ENCODE results near the gene DUSP10. TPM values are rescaled to one million over a fixed set of nuclear protein-coding genes. Genes with fewer than 3 reads are reported as not detected.

The DUSP10 gene
- total RNA-seq, 3 donors from 2014 or later: 1.9 to 27.2 (median 4.3) TPM

GRCh38 chr1:221704306-221704705 lies 37.6 kb downstream of the DUSP10 start:
- H3K9me3 ChIP-seq: no peaks in the 10 kb centered on the region
- no peak for ATAC-seq

GRCh38 chr1:221701570-221702186 lies 40.2 kb downstream of the DUSP10 start:
- TF ChIP-seq CTCF (IDR thresholded peaks at IDR 0.05): no peak
- Histone ChIP-seq H3K9me3 (no peaks in the 10 kb centered on the region), H3K4me3 (no peak overlapping the region), H3K36me3 (ENCODE audit: low read depth) (no peaks in the 10 kb centered on the region), H3K4me1 (ENCODE audit: low read depth) (no peaks in the 10 kb centered on the region)
- no peak for DNase-seq
- intact Hi-C loops (cut with DNase I, micrococcal nuclease): no loop called here
- ATAC-seq: peak; percentile 36

More at GRCh38 chr1:221704306-221704705, 37.6 kb downstream of the DUSP10 start:
- Histone ChIP-seq H3K36me3 (ENCODE audit: low read depth) (no peaks in the 10 kb centered on the region), H3K4me3 (no peak overlapping the region), H3K4me1 (ENCODE audit: low read depth) (no peaks in the 10 kb centered on the region)
- no peak for DNase-seq
- TF ChIP-seq CTCF (IDR thresholded peaks at IDR 0.05): no peak
- intact Hi-C loops (cut with DNase I, micrococcal nuclease): no loop called here

GRCh38 chr1:221700948-221701347 lies 40.9 kb downstream of the DUSP10 start:
- TF ChIP-seq CTCF (IDR thresholded peaks at IDR 0.05): no peak
- Histone ChIP-seq H3K36me3 (ENCODE audit: low read depth) (no peaks in the 10 kb centered on the region), H3K9me3 (no peaks in the 10 kb centered on the region), H3K4me1 (ENCODE audit: low read depth) (no peaks in the 10 kb centered on the region), H3K4me3 (no peak overlapping the region)
- DNase-seq: no peak
- ATAC-seq: no peak
- intact Hi-C loops (cut with DNase I, micrococcal nuclease): no loop called here

GRCh38 chr1:221700536-221700935 lies 41.4 kb downstream of the DUSP10 start:
- no peak for TF ChIP-seq CTCF (IDR thresholded peaks at IDR 0.05)
- H3K4me3 ChIP-seq: no peak overlapping the region
- no peaks in the 10 kb centered on the region for H3K36me3 ChIP-seq (ENCODE audit: low read depth)
- H3K4me1 ChIP-seq (ENCODE audit: low read depth): no peaks in the 10 kb centered on the region
- H3K9me3 ChIP-seq: no peaks in the 10 kb centered on the region
- no peak for DNase-seq
- intact Hi-C loops (cut with DNase I, micrococcal nuclease): no loop called here
- no peak for ATAC-seq

GRCh38 chr1:221699978-221700519 lies 41.8 kb downstream of the DUSP10 start:
- H3K4me3 ChIP-seq: no peak overlapping the region
- no peaks in the 10 kb centered on the region for H3K4me1 ChIP-seq (ENCODE audit: low read depth)
- ATAC-seq (no peak), DNase-seq (no peak)
- no peaks in the 10 kb centered on the region for H3K36me3 ChIP-seq (ENCODE audit: low read depth)
- H3K9me3 ChIP-seq: no peaks in the 10 kb centered on the region
- intact Hi-C loops (cut with DNase I, micrococcal nuclease): no loop called here
- no peak for TF ChIP-seq CTCF (IDR thresholded peaks at IDR 0.05)

Measured in mucosa of descending colon (tissue), 3 donors.